ENCODE data around the gene GLRX3. TPM values are rescaled to one million over a fixed set of nuclear protein-coding genes. Genes with fewer than 3 reads are reported as not detected.

GLRX3 gene
- total RNA-seq, 1 experiment from 2014 or later = 98.1 TPM

DNA sequence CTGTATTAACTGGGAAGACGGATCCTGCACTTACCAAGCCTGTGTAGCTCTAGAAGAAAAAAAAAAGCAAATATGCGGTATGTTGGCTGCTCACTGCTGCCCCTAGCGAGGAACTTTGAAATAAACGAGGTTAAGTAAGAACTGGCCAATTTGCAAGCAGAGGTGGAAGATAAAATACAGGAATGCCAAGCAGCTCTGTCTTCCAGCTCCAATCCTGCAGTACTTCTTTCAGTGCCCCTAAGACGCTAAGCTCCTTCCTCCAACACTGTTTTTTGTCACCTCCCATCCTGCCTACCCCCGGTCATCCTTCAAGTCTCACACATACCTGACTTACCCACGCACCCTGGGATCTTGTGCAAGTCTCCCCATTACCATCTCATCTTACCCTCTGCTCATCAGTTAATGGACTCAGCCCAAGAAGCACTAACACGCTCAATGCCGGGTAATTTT lies 26.4 kb upstream of the GLRX3 start:
- peak; percentile 5 for ATAC-seq
- intact Hi-C loops (cut with micrococcal nuclease) = loop anchor here (2.0 to 10.0 kb wide), 2 partner anchors 27 to 145 kb away; partner anchors contain the start of gene EBF3
- Histone ChIP-seq H4K20me1 (ENCODE audit: low read length) (no peaks in the 10 kb centered on the region), H3K27ac (ENCODE audit: low read length) (peak overlapping the region; percentile 78), H3K4me1 (ENCODE audit: insufficient read depth, low read length) (peaks cover 13% of the 10 kb centered on the region), H3F3A (ENCODE audit: low read length, unreplicated experiment) (no peaks in the 10 kb centered on the region), H3K9ac (ENCODE audit: low read length) (peak overlapping the region; percentile 97), H3K36me3 (ENCODE audit: low read depth, low read length) (no peaks in the 10 kb centered on the region), H3K9me3 (ENCODE audit: low read length) (no peaks in the 10 kb centered on the region), H3K4me3 (ENCODE audit: low read length) (peak overlapping the region; percentile 92), H3K9me2 (replicated peaks; ENCODE audit: low read length) (no peaks in the 10 kb centered on the region), H3K27me3 (ENCODE audit: low read length) (no peaks in the 10 kb centered on the region), H3K79me2 (ENCODE audit: low read length) (peaks cover 15% of the 10 kb centered on the region), H3K4me2 (ENCODE audit: low read length) (peak overlapping the region; percentile 99), H2AFZ (ENCODE audit: low read length) (peak overlapping the region; percentile 83)
- POLR2A ChIA-PET (ENCODE audit: unreplicated experiment) = interaction anchor here (0.6 kb wide), 6 partner anchors 26 to 1943 kb away, joined by 3 to 9 read pairs (median 4); partner anchors contain the start of gene GLRX3
- BruUV-seq (replicated peaks) = TSS peak; percentile 80
- TF ChIP-seq EZH2 (IDR thresholded peaks at IDR 0.05; ENCODE audit: low read length, unreplicated experiment) = no peak
- TF ChIP-seq, protein P1, sequence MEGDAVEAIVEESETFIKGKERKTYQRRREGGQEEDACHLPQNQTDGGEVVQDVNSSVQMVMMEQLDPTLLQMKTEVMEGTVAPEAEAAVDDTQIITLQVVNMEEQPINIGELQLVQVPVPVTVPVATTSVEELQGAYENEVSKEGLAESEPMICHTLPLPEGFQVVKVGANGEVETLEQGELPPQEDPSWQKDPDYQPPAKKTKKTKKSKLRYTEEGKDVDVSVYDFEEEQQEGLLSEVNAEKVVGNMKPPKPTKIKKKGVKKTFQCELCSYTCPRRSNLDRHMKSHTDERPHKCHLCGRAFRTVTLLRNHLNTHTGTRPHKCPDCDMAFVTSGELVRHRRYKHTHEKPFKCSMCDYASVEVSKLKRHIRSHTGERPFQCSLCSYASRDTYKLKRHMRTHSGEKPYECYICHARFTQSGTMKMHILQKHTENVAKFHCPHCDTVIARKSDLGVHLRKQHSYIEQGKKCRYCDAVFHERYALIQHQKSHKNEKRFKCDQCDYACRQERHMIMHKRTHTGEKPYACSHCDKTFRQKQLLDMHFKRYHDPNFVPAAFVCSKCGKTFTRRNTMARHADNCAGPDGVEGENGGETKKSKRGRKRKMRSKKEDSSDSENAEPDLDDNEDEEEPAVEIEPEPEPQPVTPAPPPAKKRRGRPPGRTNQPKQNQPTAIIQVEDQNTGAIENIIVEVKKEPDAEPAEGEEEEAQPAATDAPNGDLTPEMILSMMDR (conservative IDR thresholded peaks at IDR 0.05; ENCODE audit: low read depth, low read length) = peak; percentile 66
- TF ChIP-seq EZH2phosphoT487 (IDR thresholded peaks at IDR 0.05; ENCODE audit: borderline replicate concordance, low read length) = no peak
- CTCF ChIA-PET = interaction anchor here (0.7 to 1.5 kb wide), 4 partner anchors 18 to 220 kb away, joined by 4 to 7 read pairs (median 5); partner anchors contain the start of gene GLRX3
- DNase-seq = peak; percentile 80

DNA sequence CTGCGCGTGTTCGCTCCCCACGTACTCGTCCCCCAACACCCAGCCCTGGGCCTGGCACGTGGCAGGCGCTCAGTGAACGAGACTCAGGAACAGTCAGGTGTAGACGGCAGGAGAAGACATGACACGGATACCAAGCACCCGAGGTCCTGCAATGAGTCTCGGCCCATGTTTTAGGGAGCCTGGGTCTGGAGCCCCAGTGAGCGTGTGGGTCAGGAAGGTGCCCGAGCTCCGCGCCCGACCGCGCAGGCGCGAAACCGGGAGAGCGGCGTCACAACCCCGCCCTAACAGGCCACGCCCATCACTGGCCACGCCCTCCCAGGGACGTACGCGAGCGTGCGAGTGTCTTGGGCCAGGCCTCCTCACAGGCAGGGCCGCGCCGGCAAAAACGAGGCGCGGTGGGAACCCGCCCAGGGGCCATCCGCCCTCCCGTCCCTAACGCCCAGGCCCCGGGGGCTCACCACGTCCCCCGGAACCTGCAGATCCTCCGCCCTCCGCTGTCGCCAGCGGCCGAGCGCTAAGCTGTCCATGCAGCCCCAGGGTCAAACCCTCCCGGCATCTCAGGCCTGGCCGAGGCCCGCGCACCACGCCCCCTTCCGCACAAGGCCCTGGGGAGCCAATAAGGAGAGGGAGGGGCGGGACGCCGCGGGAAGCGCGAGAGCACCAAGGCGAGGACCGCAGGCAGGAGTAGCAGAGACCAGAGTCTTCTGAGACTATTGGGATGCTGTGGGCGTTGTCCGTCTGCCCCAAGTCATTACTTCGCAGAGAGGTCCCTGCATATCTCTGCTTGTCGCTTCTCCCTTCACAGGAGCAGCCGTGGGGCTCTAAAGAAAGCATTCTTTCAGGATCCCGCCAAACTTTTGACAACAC lies 25.7 kb upstream of the GLRX3 start, which contains the start of gene C10orf143:
C10orf143 (minus strand) TSS at position 585 of the 867 bp plus-strand sequence; CDS start at position 527, 58 bp downstream.
- peak within 1 kb of the TSS; percentile 97 for H3K9ac ChIP-seq (ENCODE audit: low read length)
- no peaks in the 10 kb centered on the region for H4K20me1 ChIP-seq (ENCODE audit: low read length)
- H3K4me1 ChIP-seq (ENCODE audit: insufficient read depth, low read length) = peaks cover 13% of the 10 kb centered on the region
- ATAC-seq = peak; percentile 79
- H3K4me2 ChIP-seq (ENCODE audit: low read length) = peak within 1 kb of the TSS; percentile 99
- ChIA-PET CTCF (interaction anchor here (0.6 to 1.5 kb wide), 5 partner anchors 17 to 702 kb away, joined by 3 to 6 read pairs (median 4); partner anchors contain the start of gene GLRX3), POLR2A (ENCODE audit: unreplicated experiment) (interaction anchor here (0.6 to 0.7 kb wide), 6 partner anchors 26 to 1944 kb away, joined by 3 to 9 read pairs (median 4); partner anchors contain the start of gene GLRX3)
- peak within 1 kb of the TSS; percentile 78 for H3K27ac ChIP-seq (ENCODE audit: low read length)
- H3K4me3 ChIP-seq (ENCODE audit: low read length) = peak within 1 kb of the TSS; percentile 92
- intact Hi-C loops (cut with micrococcal nuclease) = loop anchor here (1.0 to 2.0 kb wide), 3 partner anchors 17 to 28 kb away; partner anchors contain the start of gene GLRX3
- no peaks in the 10 kb centered on the region for H3K27me3 ChIP-seq (ENCODE audit: low read length)
- no peaks in the 10 kb centered on the region for H3K36me3 ChIP-seq (ENCODE audit: low read depth, low read length)
- DNase-seq = peak; percentile 90
- H3F3A ChIP-seq (ENCODE audit: low read length, unreplicated experiment) = no peaks in the 10 kb centered on the region
- no peaks in the 10 kb centered on the region for H3K9me3 ChIP-seq (ENCODE audit: low read length)
- BruUV-seq (replicated peaks) = no TSS peak
- TF ChIP-seq, protein P1 (conservative IDR thresholded peaks at IDR 0.05; ENCODE audit: low read depth, low read length) = no peak
- no peak for TF ChIP-seq EZH2phosphoT487 (IDR thresholded peaks at IDR 0.05; ENCODE audit: borderline replicate concordance, low read length)
- no peak for TF ChIP-seq EZH2 (IDR thresholded peaks at IDR 0.05; ENCODE audit: low read length, unreplicated experiment)
- peak within 1 kb of the TSS; percentile 83 for H2AFZ ChIP-seq (ENCODE audit: low read length)
- peaks cover 15% of the 10 kb centered on the region for H3K79me2 ChIP-seq (ENCODE audit: low read length)
- no peaks in the 10 kb centered on the region for H3K9me2 ChIP-seq (replicated peaks; ENCODE audit: low read length)

Data from PC-3 (cell line).